Ovary (tissue), 9 donors: ENCODE results near the gene LAMTOR5. TPM values are rescaled to one million over a fixed set of nuclear protein-coding genes. Genes with fewer than 3 reads are reported as not detected.
A peak's percentile ranks its signal among the peaks of the same experiment; 100 is the strongest.
"Not testable (repeated sequence)": the region's sequence is repeated elsewhere in the genome, so short reads cannot be mapped to it uniquely, and the experiment has no call there.

Experiments used
- DNase-seq, 5 donors: peaks; one replicate each; pipeline ENCODE4 v3.0.0-alpha.2; 2019 to 2020
- H3K27ac ChIP-seq, 2 donors: fragments of 200-600 bp; one replicate each; pipeline versions ENCODE4 v1.5.1 to v1.8.0; 2019 to 2022
- H3K27me3 ChIP-seq: fragments of 200-600 bp; one replicate; pipeline ENCODE4 v1.8.0; 2022
- H3K36me3 ChIP-seq: fragments of 200-600 bp; sonication (generic); one replicate; pipeline ENCODE4 v1.5.1; 2019
- H3K4me1 ChIP-seq: one replicate; pipeline ENCODE4 v1.8.1; 2013; ENCODE audit warnings: mild to moderate bottlenecking, moderate library complexity; ENCODE audit not compliant: insufficient read depth
- H3K4me3 ChIP-seq: fragments of 200-600 bp; sonication (generic); one replicate; pipeline ENCODE4 v1.5.1; 2017
- H3K9me3 ChIP-seq, 2 donors: fragments of 200-600 bp in 1 of 2; sonication (generic) in 1 of 2; one replicate each; pipeline versions ENCODE4 v1.5.1 to v1.8.1; 2013 to 2019; ENCODE audit warnings: mild to moderate bottlenecking in 1 of 2, moderate library complexity in 1 of 2
- CTCF ChIP-seq, 3 donors: fragments of 450-650 bp in 2 of 3; fragments of 200-600 bp in 1 of 3; IDR thresholded peaks; one replicate each; pipeline versions ENCODE4 v1.5.1 to v1.8.0; 2016 to 2022; ENCODE audit warnings: antibody characterized with exemption in 3 of 3, mild to moderate bottlenecking in 1 of 3
- EP300 ChIP-seq: sonication (generic); formaldehyde crosslinking; IDR thresholded peaks from one replicate; pipeline ENCODE4 v1.6.1; 2017; ENCODE audit warnings: antibody characterized with exemption
- POLR2A ChIP-seq: fragments of 450-650 bp; IDR thresholded peaks from one replicate; pipeline ENCODE4 v1.6.1; 2017; ENCODE audit warnings: antibody characterized with exemption, mild to moderate bottlenecking, moderate library complexity
- WGBS, 3 donors: extraction: QIAGEN DNeasy Blood & Tissue Kit in 1 of 3; methylation state at CpG; one replicate each; pipeline versions ENCODE4 v1.1.5 to v1.1.7; 2013 to 2017; 5-methylcytosine and 5-hydroxymethylcytosine counted together
- intact Hi-C, 4 donors: fragments of 100-400 bp; cut with DNase I; formaldehyde crosslinking; loops; one replicate each; pipeline versions ENCODE4 v1.11.0 to v1.15.1; 2022 to 2023
- polyA plus RNA-seq, 2 donors: library from polyadenylated mRNA; stranded (reverse); fragments of 200-250 nt in 1 of 2; fragments of 350-450 nt in 1 of 2; fragmentation: Illumina TruSeq in 1 of 2; extraction: RNeasy Lipid Tissue Mini Kit (QIAGEN cat#74804) in 1 of 2; gene quantifications; one replicate each; pipeline ENCODE4 v1.2.3, GENCODE V29; 2013 to 2014
- total RNA-seq, 7 donors: library from RNA; depleted of rRNA in 2 of 7; stranded (reverse); fragments of >200 nt in 2 of 7; fragmentation: NEBNext Ultra II Directional in 3 of 7; extraction: Animal tissue kit (Norgen Biotek cat#: 25700) in 3 of 7; gene quantifications; one replicate each; pipeline versions ENCODE4 v1.1.0 to v1.2.4, GENCODE V29; 2016 to 2023
- donor health status: DM: no; HTN: no; CAD: no; lungs with moderate emphysema.
- donor health status: DM: no; HTN: no; CAD: no.
- donor health status: Bipolar disorder and iron deficiency.
- donor health status: DM: yes; HTN: yes; CAD: no.
- donor health status: DM: no; HTN: no; CAD: no.
- donor health status: DM: yes; HTN: yes; CAD: no.

The LAMTOR5 gene
- total and polyA plus RNA-seq, 9 donors = 103 to 265 (median 124) TPM

- no peaks in the 10 kb centered on the region for H3K36me3 ChIP-seq
- no peak overlapping the region for H3K27ac ChIP-seq
- no peak for DNase-seq
- TF ChIP-seq EP300 (no peak), POLR2A (no peak), CTCF (IDR thresholded peaks at IDR 0.05) (no peak)
- H3K9me3 ChIP-seq = no peaks in the 10 kb centered on the region
- H3K4me1 ChIP-seq = peaks cover 19% of the 10 kb centered on the region
- 39 to 59% (median 44%) methylated on average over 4 of the region's 4 CpGs for WGBS, 3 donors
- intact Hi-C loops = no loop called here
- H3K4me3 ChIP-seq = no peak overlapping the region
- no peaks in the 10 kb centered on the region for H3K27me3 ChIP-seq
These were observed 31.4 kb upstream of the LAMTOR5 start for GRCh38 chr1:110438893-110439292.

GRCh38 chr1:110437645-110438299 is 30.3 kb upstream of the LAMTOR5 start:
- intact Hi-C loops, H3K27me3 ChIP-seq, H3K27ac ChIP-seq, H3K36me3 ChIP-seq, H3K9me3 ChIP-seq, DNase-seq, H3K4me3 ChIP-seq: not testable (repeated sequence)
- 87 to 94% (median 87%) methylated on average over 9 of the region's 9 CpGs for WGBS, 3 donors
- H3K4me1 ChIP-seq = peaks cover 19% of the 10 kb centered on the region

GRCh38 chr1:110436635-110437034 is 29.1 kb upstream of the LAMTOR5 start:
- Histone ChIP-seq H3K9me3 (no peaks in the 10 kb centered on the region), H3K4me3 (no peak overlapping the region), H3K27ac (no peak overlapping the region), H3K36me3 (no peaks in the 10 kb centered on the region), H3K4me1 (peaks cover 19% of the 10 kb centered on the region), H3K27me3 (no peaks in the 10 kb centered on the region)
- DNase-seq = peak in 1 of 5 donors; percentile 47
- 56 to 65% (median 64%) methylated on average over 7 of the region's 7 CpGs for WGBS, 3 donors
- intact Hi-C loops = no loop called here
- no peak for TF ChIP-seq EP300
- no peak for TF ChIP-seq POLR2A
- TF ChIP-seq CTCF (IDR thresholded peaks at IDR 0.05) = no peak

GRCh38 chr1:110434946-110435345 is 27.5 kb upstream of the LAMTOR5 start:
- 67 to 80% (median 72%) methylated on average over 3 of the region's 3 CpGs for WGBS, 3 donors
- TF ChIP-seq CTCF (IDR thresholded peaks at IDR 0.05) (no peak), EP300 (no peak)
- Histone ChIP-seq H3K36me3 (no peaks in the 10 kb centered on the region), H3K4me1 (peaks cover 6% of the 10 kb centered on the region), H3K27ac (no peak overlapping the region), H3K4me3 (no peak overlapping the region), H3K27me3 (no peaks in the 10 kb centered on the region), H3K9me3 (no peaks in the 10 kb centered on the region)
- no peak for DNase-seq
- intact Hi-C loops = no loop called here

GRCh38 chr1:110433803-110434202 is 26.3 kb upstream of the LAMTOR5 start:
- TF ChIP-seq EP300 = no peak
- no peak for TF ChIP-seq POLR2A
- TF ChIP-seq CTCF (IDR thresholded peaks at IDR 0.05) = peak in 1 of 3 donors; percentile 28
- Histone ChIP-seq H3K36me3 (no peaks in the 10 kb centered on the region), H3K27ac (no peak overlapping the region), H3K4me1 (peaks cover 1% of the 10 kb centered on the region), H3K27me3 (no peaks in the 10 kb centered on the region), H3K9me3 (no peaks in the 10 kb centered on the region), H3K4me3 (no peak overlapping the region)
- intact Hi-C loops = no loop called here
- WGBS, 3 donors = 40 to 59% (median 47%) methylated on average over 3 of the region's 3 CpGs
- peak in 2 of 5 donors; percentile 72 to 76 for DNase-seq
